NT2/D1 (cell line): ENCODE results near the gene GALNT12.

ENCODE experiments used
- SUZ12 ChIP-seq: IDR thresholded peaks from 2 replicates; pipeline ENCODE4 v1.6.1; 2011; ENCODE audit not compliant: insufficient read length, insufficient read depth; ENCODE audit errors: extremely low read depth
- YY1 ChIP-seq: IDR thresholded peaks from 2 replicates; pipeline ENCODE4 v1.6.1; 2011; ENCODE audit not compliant: insufficient read length, insufficient read depth
- ZNF274 ChIP-seq: IDR thresholded peaks from 2 replicates; pipeline ENCODE4 v1.6.1; 2011; ENCODE audit warnings: mild to moderate bottlenecking, low read depth, low read length

DNA sequence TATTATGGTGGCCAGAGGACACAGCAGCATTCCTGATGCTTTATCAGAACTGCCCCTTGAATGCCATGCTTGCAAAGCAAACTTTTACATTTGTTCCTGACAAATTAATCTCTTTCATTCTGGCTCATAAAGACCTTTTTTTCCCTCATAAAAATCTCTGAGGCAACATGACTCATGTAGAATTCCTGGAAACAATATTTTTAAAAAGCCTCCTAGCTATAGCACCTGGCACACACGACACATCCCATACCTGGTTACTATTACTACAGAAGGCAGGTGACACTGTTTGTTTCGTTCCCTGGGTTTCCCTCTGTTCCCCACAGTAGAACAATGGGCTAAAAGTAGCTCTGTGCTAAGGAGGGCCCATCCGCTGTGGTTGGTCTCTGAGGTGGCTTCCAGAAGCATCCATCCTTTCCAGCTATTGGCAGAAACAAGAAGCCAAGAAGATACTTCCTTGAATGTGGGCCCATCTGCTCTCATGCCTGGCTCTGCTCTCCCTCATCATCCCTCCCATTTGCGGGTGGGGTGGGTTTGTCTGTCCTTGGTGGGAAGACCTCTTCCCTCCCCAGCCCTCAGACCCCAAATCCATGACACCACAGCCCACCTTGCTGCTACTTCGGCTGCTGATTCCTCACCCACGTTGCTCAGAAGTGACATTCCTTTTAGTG lies 59.1 kb downstream of the GALNT12 start:
- TF ChIP-seq YY1 (no peak), SUZ12 (no peak), ZNF274 (no peak)
